Heart left ventricle (tissue), 13 donors: ENCODE measurements around the gene TIAL1.

Experiments used
- CTCF ChIP-seq, 12 donors: fragments of 200-600 bp; sonication (generic) in 4 of 12; IDR thresholded peaks; one replicate each; pipeline versions ENCODE4 v1.5.0 to v1.8.0; 2018 to 2022; ENCODE audit warnings: antibody characterized with exemption in 12 of 12, mild to moderate bottlenecking in 5 of 12
- POLR2A ChIP-seq, 2 donors: fragments of 450-650 bp; IDR thresholded peaks; one replicate each; pipeline ENCODE4 v1.6.1; 2017; ENCODE audit warnings: antibody characterized with exemption in 2 of 2, mild to moderate bottlenecking in 2 of 2, moderate library complexity in 2 of 2
- donor health status: ischemic (EF 13 %, LVEDD 7.1; RV severe dilation, severe dysfunction).
- donor health status: DM: no; HTN: yes; CAD: no.
- donor health status: DM: no; HTN: no; CAD: no.
- donor health status: ischemic (EF 25% LVEDD 6.9; RV normal size, moderate dysfunction).
- donor health status: ischemic (EF 25% LVEDD 5.7; RV mildly dilated, moderate dysfunction).
- donor health status: ischemic (EF 35%, LVEDD 5.7; RV mildly dilated, moderate dysfunction).
- donor health status: nonischemic (EF 11% LVEDD 7.7; RV severe dilation, severe dysfunction).
- donor health status: DM: yes; HTN: yes; CAD: no.
- donor health status: PGD.
- donor health status: ischemic (EF 29% LVEDD 5.4; RV normal size, mild dysfunction).
- donor health status: nonischemic (EF 23%, LVEDD 6.1; RV moderate dilation, normal function).

GRCh38 chr10:119537953-119538630 lies 58.7 kb downstream of the TIAL1 start:
- no peak for TF ChIP-seq CTCF (IDR thresholded peaks at IDR 0.05)
- TF ChIP-seq POLR2A (IDR thresholded peaks at IDR 0.05) = no peak
